ENCODE measurements around the gene TGM4.

Gene TGM4

GRCh38 chr3:44874308-44874707 lies at the start of gene TGM4:
TGM4 (plus strand) TSS chr3:44874608; CDS start chr3:44874679, 71 bp downstream.
- TF ChIP-seq CTCF (IDR thresholded peaks at IDR 0.05), result no peak

- TF ChIP-seq CTCF (IDR thresholded peaks at IDR 0.05), result no peak
Measured at GRCh38 chr3:44825264-44825925, 49.0 kb upstream of the TGM4 start.

- no peak for TF ChIP-seq CTCF (IDR thresholded peaks at IDR 0.05)
Measured at GRCh38 chr3:44827196-44827595, 47.2 kb upstream of the TGM4 start.

- TF ChIP-seq CTCF (IDR thresholded peaks at IDR 0.05), result no peak
Measured at GRCh38 chr3:44831232-44831631, 43.2 kb upstream of the TGM4 start.

GRCh38 chr3:44832032-44832431 lies 42.4 kb upstream of the TGM4 start:
- no peak for TF ChIP-seq CTCF (IDR thresholded peaks at IDR 0.05)

GRCh38 chr3:44832965-44833364 lies 41.4 kb upstream of the TGM4 start:
- TF ChIP-seq CTCF (IDR thresholded peaks at IDR 0.05), result no peak

- no peak for TF ChIP-seq CTCF (IDR thresholded peaks at IDR 0.05)
Measured at GRCh38 chr3:44833394-44833793, 41.0 kb upstream of the TGM4 start.

- TF ChIP-seq CTCF (IDR thresholded peaks at IDR 0.05), result no peak
Measured at GRCh38 chr3:44835684-44836083, 38.7 kb upstream of the TGM4 start.
